Left cardiac atrium (tissue), 4 donors: ENCODE measurements around the gene NUBP2. TPM values are rescaled to one million over a fixed set of nuclear protein-coding genes. Genes with fewer than 3 reads are reported as not detected.

Experiments
- ATAC-seq, 2 donors: fragments of 200-7000 bp; cut with Tn5 transposase; one replicate each; pipeline ENCODE4 v1.9.1; 2020; ENCODE audit warnings: mild to moderate bottlenecking in 2 of 2, moderate library complexity in 2 of 2
- DNase-seq: peaks from one replicate; pipeline ENCODE4 v3.0.0-alpha.2; 2020
- intact Hi-C, 2 donors: fragments of 100-400 bp; cut with DNase I; formaldehyde crosslinking; loops; one replicate each; pipeline versions ENCODE4 v1.14.1 to v1.15.1; 2022 to 2023
- total RNA-seq, 2 donors: library from RNA; stranded (reverse); fragmentation: NEBNext Ultra II Directional; extraction: Animal tissue kit (Norgen Biotek cat#: 25700); gene quantifications; one replicate each; pipeline ENCODE4 v1.2.1, GENCODE V29; 2021
- donor health status: DM: no; HTN: yes; CAD: no.
- donor health status: DM: no; HTN: yes; CAD: no; lungs with severe emphysema.
- donor health status: DM: yes; HTN: yes; CAD: no.
- donor health status: Dilated cardiomyopathy.

NUBP2 gene
- total RNA-seq, 2 donors from 2014 or later: 32.5 to 33.6 TPM

GRCh38 chr16:1779234-1779701, 3.5 kb upstream of the NUBP2 start:
- DNase-seq: peak; percentile 19
- intact Hi-C loops: no loop called here

GRCh38 chr16:1779741-1780676, 2.8 kb upstream of the NUBP2 start:
- peak; percentile 29 for DNase-seq

More at GRCh38 chr16:1779234-1779701, 3.5 kb upstream of the NUBP2 start:
- ATAC-seq: no peak

GRCh38 chr16:1780677-1781072, 2.1 kb upstream of the NUBP2 start:
- DNase-seq (peak; percentile 12), ATAC-seq (no peak)
- intact Hi-C loops: no loop called here

More at GRCh38 chr16:1779741-1780676, 2.8 kb upstream of the NUBP2 start:
- intact Hi-C loops: no loop called here
- no peak for ATAC-seq

- ATAC-seq (no peak), DNase-seq (peak; percentile 27)
- intact Hi-C loops: no loop called here
Measured at GRCh38 chr16:1781254-1781653, 1.5 kb upstream of the NUBP2 start.

GRCh38 chr16:1781758-1782407, 877 bp upstream of the NUBP2 start:
- intact Hi-C loops: no loop called here
- ATAC-seq: peak; percentile 6 to 9
- DNase-seq: peak; percentile 38

GRCh38 chr16:1784977-1785845, 2.5 kb downstream of the NUBP2 start:
- DNase-seq (peak; percentile 13), ATAC-seq (no peak)
- intact Hi-C loops: no loop called here

- DNase-seq: peak; percentile 7
- no peak for ATAC-seq
- intact Hi-C loops: no loop called here
Measured at GRCh38 chr16:1785846-1786170, 3.0 kb downstream of the NUBP2 start.

- DNase-seq (peak; percentile 22), ATAC-seq (no peak)
- intact Hi-C loops: no loop called here
Measured at GRCh38 chr16:1786242-1787055, 3.7 kb downstream of the NUBP2 start.

GRCh38 chr16:1787056-1787321, 4.2 kb downstream of the NUBP2 start:
- intact Hi-C loops: no loop called here
- no peak for ATAC-seq
- peak; percentile 10 for DNase-seq

- intact Hi-C loops: no loop called here
- peak; percentile 14 for DNase-seq
Measured at GRCh38 chr16:1787322-1788094, 4.7 kb downstream of the NUBP2 start.

GRCh38 chr16:1788095-1788707, 5.4 kb downstream of the NUBP2 start:
- DNase-seq: peak; percentile 19
- intact Hi-C loops: no loop called here
- ATAC-seq: no peak

More at GRCh38 chr16:1787322-1788094, 4.7 kb downstream of the NUBP2 start:
- no peak for ATAC-seq

- no peak for ATAC-seq
- peak; percentile 13 for DNase-seq
- intact Hi-C loops: no loop called here
Measured at GRCh38 chr16:1788708-1789100, 5.9 kb downstream of the NUBP2 start.

GRCh38 chr16:1789643-1790045, 6.9 kb downstream of the NUBP2 start:
- peak; percentile 22 for DNase-seq

GRCh38 chr16:1790261-1790610, 7.5 kb downstream of the NUBP2 start:
- DNase-seq (no peak), ATAC-seq (no peak)
- intact Hi-C loops: no loop called here

More at GRCh38 chr16:1789643-1790045, 6.9 kb downstream of the NUBP2 start:
- ATAC-seq: no peak
- intact Hi-C loops: no loop called here

- no peak for ATAC-seq
- intact Hi-C loops: no loop called here
- DNase-seq: peak; percentile 23
Measured at GRCh38 chr16:1790611-1791255, 8.0 kb downstream of the NUBP2 start.

GRCh38 chr16:1791256-1791942, 8.6 kb downstream of the NUBP2 start:
- DNase-seq (peak; percentile 20), ATAC-seq (no peak)
- intact Hi-C loops: no loop called here
